COLO668 (cell line): ENCODE results near the gene AIRE.
"Not testable (repeated sequence)": the region's sequence is repeated elsewhere in the genome, so short reads cannot be mapped to it uniquely, and the experiment has no call there.

Experiments
- DNase-seq: peaks from one replicate; lab custom pipeline; 2025; ENCODE audit not compliant: unreplicated experiment; lab: John Stamatoyannopoulos, UW

The AIRE gene

GRCh38 chr21:44334329-44335030, 48.8 kb downstream of the AIRE start:
- DNase-seq, result no peak

GRCh38 chr21:44335266-44336059, 49.8 kb downstream of the AIRE start:
- no peak for DNase-seq

GRCh38 chr21:44337449-44337848, 51.8 kb downstream of the AIRE start:
- DNase-seq, result no peak

- DNase-seq, result peak; percentile 68
These were observed 52.5 kb downstream of the AIRE start for GRCh38 chr21:44337941-44338895.

- DNase-seq, result peak; percentile 98
These were observed 53.6 kb downstream of the AIRE start, which contains the start of gene CFAP410 for GRCh38 chr21:44338971-44339910. Gene CFAP410 (minus strand): TSS chr21:44339390. CDS start chr21:44339194, 196 bp downstream.

- not testable (repeated sequence) for DNase-seq
These were observed 56.2 kb downstream of the AIRE start for GRCh38 chr21:44341726-44342458.

GRCh38 chr21:44342981-44343380, 57.3 kb downstream of the AIRE start:
- DNase-seq, result not testable (repeated sequence)

- DNase-seq, result no peak
These were observed 59.0 kb downstream of the AIRE start for GRCh38 chr21:44344541-44345183.

GRCh38 chr21:44345495-44345894, 59.8 kb downstream of the AIRE start:
- no peak for DNase-seq

- peak; percentile 36 for DNase-seq
These were observed 62.3 kb downstream of the AIRE start for GRCh38 chr21:44347911-44348451.
